NOMO-1 treated with DMSO at 0.1 percent for 48 hours (cell line): ENCODE results near the gene SYTL4.
A peak's percentile ranks its signal among the peaks of the same experiment; 100 is the strongest.

Experiments used
- DNase-seq: peaks from one replicate; lab custom pipeline; 2025; ENCODE audit not compliant: unreplicated experiment; lab: John Stamatoyannopoulos, UW

Gene SYTL4

GRCh38 chrX:100648458-100649417 lies 83.2 kb downstream of the SYTL4 start:
- DNase-seq = no peak

GRCh38 chrX:100647739-100648138 lies 84.2 kb downstream of the SYTL4 start:
- DNase-seq = no peak

- DNase-seq = no peak
Measured at GRCh38 chrX:100647095-100647494, 84.8 kb downstream of the SYTL4 start.

- no peak for DNase-seq
Measured at GRCh38 chrX:100645106-100645505, 86.8 kb downstream of the SYTL4 start.

GRCh38 chrX:100643956-100644860 lies 87.7 kb downstream of the SYTL4 start, which contains the start of gene SRPX2:
Gene SRPX2, plus strand, starts transcription at chrX:100644199. Its CDS starts 2,124 bp downstream, at chrX:100646323.
- DNase-seq = peak; percentile 49

GRCh38 chrX:100643212-100643611 lies 88.7 kb downstream of the SYTL4 start:
- no peak for DNase-seq

- no peak for DNase-seq
Measured at GRCh38 chrX:100642290-100642689, 89.6 kb downstream of the SYTL4 start.

- DNase-seq = peak; percentile 31
Measured at GRCh38 chrX:100636321-100636991, 95.5 kb downstream of the SYTL4 start, which contains the start of gene TSPAN6. Gene TSPAN6, minus strand, starts transcription at chrX:100636806. Its CDS starts 112 bp downstream, at chrX:100636694.

GRCh38 chrX:100635989-100636320 lies 96.0 kb downstream of the SYTL4 start:
- no peak for DNase-seq

GRCh38 chrX:100635040-100635439 lies 96.9 kb downstream of the SYTL4 start:
- DNase-seq = no peak

GRCh38 chrX:100625985-100626491 lies 105.9 kb downstream of the SYTL4 start:
- peak; percentile 80 for DNase-seq
